ENCODE data around the gene MYL10.

Gene MYL10

DNA sequence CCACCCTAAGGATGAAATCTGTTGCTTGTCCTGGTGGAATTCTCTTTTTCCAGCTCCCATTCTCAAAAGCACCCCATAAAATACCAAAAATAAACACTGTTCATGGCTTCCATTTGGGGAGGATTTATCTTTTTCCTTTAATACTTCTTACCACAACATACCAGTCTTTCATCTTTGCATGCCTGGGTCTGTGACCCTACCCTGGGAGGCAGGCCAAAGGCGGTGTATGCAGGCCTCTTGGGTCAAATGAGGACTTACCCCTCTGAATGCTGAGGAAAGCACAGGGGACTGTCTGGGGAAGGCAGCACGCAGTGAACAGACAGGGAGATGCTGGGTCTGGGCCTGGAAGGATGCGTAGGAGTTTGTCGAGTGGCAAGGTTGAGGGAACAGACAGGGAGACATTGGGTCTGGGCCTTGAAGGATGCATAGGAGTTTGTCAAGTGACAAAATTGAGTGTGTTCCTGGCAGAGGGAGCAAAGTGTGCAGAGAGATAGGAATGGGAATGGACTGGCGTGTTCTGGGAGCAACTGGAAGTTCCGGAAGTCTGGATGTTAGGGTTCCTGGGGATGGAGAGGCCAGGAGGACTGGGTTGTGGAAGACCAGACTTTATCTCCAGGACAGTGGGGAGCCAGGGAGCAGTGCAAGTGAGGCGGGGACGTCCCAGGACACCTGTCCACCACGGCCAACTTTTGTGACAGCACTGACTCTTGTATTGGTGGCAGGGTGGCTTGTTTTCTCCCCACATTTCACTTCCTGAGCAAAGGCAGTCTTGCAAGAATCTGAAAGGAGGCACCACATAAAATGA is 40.8 kb downstream of the MYL10 start:
- no peak for TF ChIP-seq CTCF (IDR thresholded peaks at IDR 0.05; ENCODE audit: insufficient read depth, low read depth, low read length, missing control alignments)
- H3K4me3 ChIP-seq (ENCODE audit: low read length): no peak overlapping the region
- no peak for DNase-seq (ENCODE audit: low read depth)

DNA sequence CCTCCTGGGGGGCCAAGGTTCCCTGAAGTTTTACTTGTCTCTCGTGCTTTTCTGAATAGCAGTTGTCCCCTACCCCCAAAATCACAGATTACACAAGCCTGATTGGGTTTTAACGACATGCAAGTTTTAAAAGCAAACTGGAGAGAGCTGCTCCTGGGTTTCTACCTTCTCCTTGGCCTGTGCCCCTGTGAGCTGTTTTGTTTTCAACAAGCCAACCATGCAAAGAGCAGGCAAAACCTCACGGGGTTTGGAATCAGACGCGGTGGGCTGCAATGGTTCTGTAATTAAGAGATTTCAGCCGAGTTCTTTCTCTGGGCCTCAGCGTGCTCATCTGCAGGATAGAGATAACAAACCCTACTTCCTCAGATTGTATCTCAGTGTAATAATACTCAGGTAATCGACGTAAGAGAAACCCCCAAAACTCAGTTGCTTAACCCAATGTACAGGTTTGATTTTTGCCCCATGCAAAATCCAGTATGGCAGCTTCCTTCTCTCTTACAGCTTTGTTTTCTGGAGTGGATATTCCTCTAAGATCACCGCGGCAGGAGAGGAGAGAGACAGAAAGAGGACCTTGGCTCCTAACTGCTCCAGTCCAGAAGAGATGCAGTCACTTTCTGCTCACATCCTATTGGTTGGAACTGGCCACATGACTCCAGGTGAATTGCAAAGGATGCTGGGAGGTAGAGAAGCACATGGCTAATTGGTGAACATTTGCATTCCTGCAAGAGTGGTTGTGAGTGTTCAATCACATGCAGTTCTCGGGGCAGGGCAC is 42.0 kb downstream of the MYL10 start:
- H3K4me3 ChIP-seq (ENCODE audit: low read length): no peak overlapping the region
- no peak for TF ChIP-seq CTCF (IDR thresholded peaks at IDR 0.05; ENCODE audit: insufficient read depth, low read depth, low read length, missing control alignments)
- no peak for DNase-seq (ENCODE audit: low read depth)

- DNase-seq (ENCODE audit: low read depth): no peak
- TF ChIP-seq CTCF (IDR thresholded peaks at IDR 0.05; ENCODE audit: insufficient read depth, low read depth, low read length, missing control alignments): no peak
- no peak overlapping the region for H3K4me3 ChIP-seq (ENCODE audit: low read length)
Measured at GRCh38 chr7:101586078-101586905, 42.8 kb downstream of the MYL10 start.

GRCh38 chr7:101582971-101583370 is 46.1 kb downstream of the MYL10 start:
- no peak for DNase-seq (ENCODE audit: low read depth)
- no peak for TF ChIP-seq CTCF (IDR thresholded peaks at IDR 0.05; ENCODE audit: insufficient read depth, low read depth, low read length, missing control alignments)
- H3K4me3 ChIP-seq (ENCODE audit: low read length): no peak overlapping the region

DNA sequence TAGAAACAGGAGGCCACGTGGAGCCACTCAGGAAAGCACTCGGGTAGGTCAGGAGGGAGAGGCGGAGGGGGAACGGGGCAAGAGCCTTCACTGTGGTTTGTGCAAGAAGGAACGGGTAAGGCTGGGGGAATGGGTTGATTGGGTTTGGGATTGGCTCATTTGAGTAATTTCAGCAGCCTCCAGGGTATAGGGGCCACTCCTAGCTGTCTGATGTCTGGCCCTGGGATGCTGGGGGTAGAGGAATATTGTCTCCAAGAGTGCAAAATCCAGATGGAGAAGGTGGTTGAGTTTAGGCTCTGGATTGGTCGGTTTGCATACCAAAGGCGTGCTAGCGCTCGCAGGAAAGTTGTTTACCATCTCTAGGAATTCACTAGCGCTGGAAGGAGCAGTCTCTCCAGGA is 47.2 kb downstream of the MYL10 start:
- no peak overlapping the region for H3K4me3 ChIP-seq (ENCODE audit: low read length)
- peak; percentile 11 for DNase-seq (ENCODE audit: low read depth)
- TF ChIP-seq CTCF (IDR thresholded peaks at IDR 0.05; ENCODE audit: insufficient read depth, low read depth, low read length, missing control alignments): no peak

DNA sequence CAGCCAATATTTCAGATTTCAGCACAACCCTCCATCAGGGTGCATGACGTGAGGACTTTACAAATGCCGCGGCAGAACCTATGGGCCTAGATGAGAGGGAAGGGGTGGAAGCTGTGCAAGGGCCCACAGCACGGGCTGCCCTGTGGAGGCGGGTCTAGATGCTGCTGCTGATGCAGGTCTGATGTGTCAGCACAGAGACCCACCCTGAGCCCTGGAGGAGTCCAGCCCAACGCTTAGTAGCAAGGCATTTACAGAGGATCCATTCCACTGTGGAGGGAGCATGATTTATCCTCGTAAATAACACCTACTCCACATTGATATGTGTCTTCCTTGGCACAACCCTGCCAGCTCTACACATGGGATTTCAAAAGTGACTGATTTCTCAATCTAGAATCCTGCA is 48.5 kb downstream of the MYL10 start:
- no peak for DNase-seq (ENCODE audit: low read depth)
- no peak for TF ChIP-seq CTCF (IDR thresholded peaks at IDR 0.05; ENCODE audit: insufficient read depth, low read depth, low read length, missing control alignments)
- no peak overlapping the region for H3K4me3 ChIP-seq (ENCODE audit: low read length)

Data from epithelial cell of esophagus (primary cell).